DMS114 treated with DMSO at 0.1 percent for 48 hours (cell line): ENCODE measurements around the gene CDSN.
"Not testable (repeated sequence)": the region's sequence is repeated elsewhere in the genome, so short reads cannot be mapped to it uniquely, and the experiment has no call there.

Experiments
- DNase-seq: peaks from one replicate; lab custom pipeline; 2025; ENCODE audit not compliant: unreplicated experiment; lab: John Stamatoyannopoulos, UW

Gene CDSN

DNA sequence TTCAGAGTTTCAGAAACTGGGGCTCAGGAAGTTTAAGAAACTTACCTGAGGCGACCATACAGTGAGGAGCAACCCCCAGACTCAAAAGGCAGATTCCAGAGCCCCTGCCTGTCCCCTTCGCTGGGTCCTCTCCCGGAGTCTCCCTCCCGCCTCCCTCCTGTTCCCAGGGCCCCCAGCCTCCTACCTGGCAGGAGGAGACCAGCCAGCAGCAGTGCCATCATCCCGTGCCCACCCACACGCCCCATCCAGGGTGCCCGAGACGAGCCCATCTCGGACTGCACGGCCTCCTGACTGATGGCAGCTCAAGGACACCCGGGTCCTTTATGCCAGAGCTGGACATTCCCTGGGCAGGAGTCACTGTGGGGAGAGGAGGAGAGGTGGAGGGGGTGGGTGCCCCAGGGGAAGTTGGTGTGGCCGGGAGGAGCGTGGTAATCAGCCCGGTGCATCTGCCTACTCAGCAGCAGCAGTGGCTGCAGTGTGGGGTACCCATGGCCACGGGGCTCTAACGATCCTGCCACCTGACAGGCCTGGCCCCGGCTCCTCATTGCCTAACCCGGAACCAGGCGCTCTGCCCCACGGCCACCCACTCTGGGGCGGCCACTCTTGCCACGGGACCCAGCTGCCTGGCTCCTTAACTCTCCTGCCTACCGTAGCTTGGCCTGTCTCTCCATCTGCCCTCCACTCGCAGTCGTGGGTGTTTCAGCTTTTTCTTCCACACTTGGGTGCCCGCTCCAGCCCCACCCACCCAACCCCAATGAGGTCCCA is at the start of gene CDSN:
TSS of gene CDSN (minus strand) at position 296 of the 765 bp plus-strand sequence. CDS start at position 269, 27 bp downstream.
- DNase-seq, result no peak

GRCh38 chr6:31169123-31169857 is 49.0 kb upstream of the CDSN start:
- no peak for DNase-seq

- no peak for DNase-seq
Measured at GRCh38 chr6:31168606-31169005, 48.4 kb upstream of the CDSN start.

DNA sequence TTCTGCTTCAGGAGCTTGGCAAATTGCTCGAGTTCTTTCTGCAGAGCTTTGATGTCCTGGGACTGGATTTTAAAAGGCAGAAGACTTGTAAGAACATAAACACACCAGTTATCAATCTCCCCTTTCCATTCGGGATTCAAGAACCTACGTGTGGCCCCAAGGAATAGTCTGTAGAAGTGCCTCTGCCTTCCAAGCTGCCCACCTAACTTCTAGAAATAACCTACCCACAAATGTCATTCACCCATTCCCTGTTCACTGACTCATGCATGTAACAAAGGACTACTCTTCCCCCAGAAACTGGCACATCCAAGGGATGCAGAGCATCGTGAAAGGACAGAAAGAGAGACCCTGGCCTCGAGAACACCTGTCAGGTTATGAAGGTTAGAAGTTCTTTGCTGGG is 45.7 kb upstream of the CDSN start:
- DNase-seq, result no peak

- not testable (repeated sequence) for DNase-seq
Measured at GRCh38 chr6:31165064-31165832, 45.0 kb upstream of the CDSN start.

DNA sequence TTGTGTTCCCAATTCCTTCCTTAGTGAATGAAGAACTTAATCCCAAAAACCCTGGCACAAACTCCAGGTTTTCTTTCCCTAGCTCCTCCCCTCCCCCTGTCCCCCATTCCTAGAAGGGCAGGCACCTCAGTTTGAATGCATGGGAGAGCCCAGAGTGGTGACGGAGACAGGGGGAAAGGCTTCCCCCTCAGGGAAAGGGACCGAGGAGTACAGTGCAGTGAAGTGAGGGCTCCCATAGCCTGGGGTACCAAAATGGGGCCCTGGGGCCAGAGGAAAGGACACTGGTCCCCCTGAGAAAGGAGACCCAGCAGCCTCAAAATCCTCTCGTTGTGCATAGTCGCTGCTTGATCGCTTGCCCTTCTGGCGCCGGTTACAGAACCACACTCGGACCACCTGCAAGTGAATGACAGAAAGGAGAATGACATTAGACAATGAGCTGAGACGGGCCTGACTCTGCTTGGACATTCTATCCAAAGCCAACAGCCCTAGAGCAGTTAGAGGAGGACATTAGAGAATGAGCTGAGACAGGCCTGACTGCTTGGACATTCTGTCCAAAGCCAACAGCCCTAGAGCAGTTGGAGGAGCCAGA is 44.3 kb upstream of the CDSN start:
- DNase-seq, result not testable (repeated sequence)

DNA sequence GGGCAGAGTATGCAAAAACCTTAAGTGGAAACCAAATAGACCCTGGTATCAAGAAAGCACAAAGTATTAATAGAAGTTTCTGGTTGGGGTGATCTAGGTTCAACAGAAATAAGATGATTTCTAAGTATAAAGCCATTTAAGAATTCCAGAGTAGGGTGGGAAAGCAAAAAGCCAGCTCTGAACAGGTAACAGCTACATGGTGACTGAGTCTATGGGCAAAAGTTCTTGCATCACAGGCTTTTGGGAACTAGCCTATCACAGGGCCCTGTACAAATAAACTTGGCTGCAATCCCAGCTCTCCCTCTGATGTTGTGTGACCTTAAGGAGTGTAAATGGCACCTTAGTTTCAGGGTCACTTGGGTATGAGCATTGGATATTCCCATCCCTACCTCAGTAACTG is 43.7 kb upstream of the CDSN start:
- no peak for DNase-seq

DNA sequence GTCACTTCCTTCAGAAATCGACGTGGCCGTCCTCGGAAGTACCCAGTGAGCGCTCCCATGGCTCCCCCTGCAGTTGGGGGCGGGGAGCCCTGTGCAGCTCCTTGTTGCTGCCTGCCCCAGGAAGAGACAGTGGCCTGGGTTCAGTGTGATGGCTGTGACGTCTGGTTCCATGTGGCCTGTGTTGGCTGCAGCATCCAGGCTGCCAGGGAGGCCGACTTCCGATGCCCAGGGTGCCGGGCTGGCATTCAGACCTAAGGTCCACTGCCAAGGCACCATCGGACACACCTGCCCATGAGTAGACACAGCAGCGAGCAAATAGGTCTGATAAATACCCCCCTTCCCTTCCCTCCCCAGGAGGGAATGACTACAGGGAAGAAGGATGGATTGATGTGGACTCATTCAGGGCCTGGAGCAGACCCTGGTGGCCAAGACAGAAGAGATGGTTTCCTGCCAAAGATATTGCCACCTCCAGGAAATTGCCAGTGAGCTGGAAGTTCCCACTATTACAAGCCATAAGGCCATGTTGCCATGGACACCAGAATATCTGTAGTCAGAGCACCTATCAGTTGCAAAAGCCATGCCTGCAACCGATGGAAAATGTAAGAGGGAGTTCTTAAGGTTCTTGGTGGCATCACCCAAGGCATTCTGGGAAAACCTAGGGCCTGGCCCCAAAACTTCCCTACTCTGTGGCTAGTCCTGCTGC is 42.4 kb upstream of the CDSN start:
- no peak for DNase-seq

- DNase-seq, result no peak
Measured at GRCh38 chr6:31161216-31162126, 41.2 kb upstream of the CDSN start.

GRCh38 chr6:31158863-31159855 is 38.9 kb upstream of the CDSN start:
- DNase-seq, result no peak

GRCh38 chr6:31158140-31158862 is 38.1 kb upstream of the CDSN start, which contains the start of gene TCF19:
Gene TCF19, plus strand, starts transcription at chr6:31158589. Its CDS starts 881 bp downstream, at chr6:31159470.
- peak; percentile 99 for DNase-seq

DNA sequence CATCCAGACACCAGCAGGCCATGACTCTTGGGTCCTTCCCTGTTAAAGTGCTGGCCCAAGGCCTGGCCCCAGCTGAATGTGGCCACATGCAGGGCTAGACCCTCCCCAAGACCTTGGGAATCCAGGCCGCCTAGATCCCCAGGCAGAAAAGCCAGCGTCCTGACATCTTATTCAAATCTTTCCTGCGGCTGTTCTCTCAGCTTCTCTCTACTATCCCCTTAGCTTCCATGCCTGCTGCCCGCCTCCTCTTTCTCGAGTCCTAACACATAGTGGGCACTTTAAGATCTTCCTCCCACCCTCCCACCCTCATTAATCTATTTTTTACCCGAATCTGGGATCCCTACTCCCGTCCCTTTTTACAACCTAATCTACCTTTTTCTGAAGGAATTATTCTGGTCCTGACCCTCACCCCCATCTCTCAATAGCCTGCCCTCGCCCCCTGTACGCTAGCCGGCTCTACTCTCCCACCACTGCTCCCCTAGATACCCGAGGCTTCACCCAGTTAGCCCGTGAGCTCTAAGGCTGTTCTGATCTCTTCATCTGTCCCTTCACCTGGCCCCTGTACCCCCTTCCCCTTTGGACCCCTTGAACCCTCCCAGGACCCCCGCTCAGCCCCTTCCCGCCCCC is 37.4 kb upstream of the CDSN start, which contains the start of gene CCHCR1:
TSS of gene CCHCR1 (minus strand) at position 290 of the 627 bp plus-strand sequence. CDS start at position 88, 202 bp downstream.
- no peak for DNase-seq

DNA sequence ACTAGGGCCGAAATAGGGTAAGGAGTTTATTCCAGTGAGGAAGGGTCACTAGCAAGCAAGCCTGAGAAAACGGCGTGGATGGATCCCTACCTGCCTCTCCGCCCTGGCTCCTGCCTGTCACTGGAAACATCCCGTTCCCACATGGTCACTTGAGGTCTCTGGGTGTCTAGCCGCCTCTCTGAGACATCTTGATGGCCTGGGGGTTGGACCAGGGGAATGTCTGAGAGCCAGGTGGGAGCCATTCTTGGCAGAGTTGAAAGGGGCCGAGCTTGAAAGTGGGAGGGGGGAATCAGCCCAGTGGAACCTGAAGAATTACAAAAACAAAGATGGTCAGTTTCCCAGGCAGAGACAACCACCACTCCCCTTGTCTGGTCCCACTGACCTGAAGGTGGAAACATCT is 36.4 kb upstream of the CDSN start:
- no peak for DNase-seq

GRCh38 chr6:31154436-31154835 is 34.2 kb upstream of the CDSN start:
- DNase-seq, result no peak

GRCh38 chr6:31152781-31153180 is 32.5 kb upstream of the CDSN start:
- no peak for DNase-seq

- DNase-seq, result no peak
Measured at GRCh38 chr6:31149827-31150447, 29.7 kb upstream of the CDSN start.

DNA sequence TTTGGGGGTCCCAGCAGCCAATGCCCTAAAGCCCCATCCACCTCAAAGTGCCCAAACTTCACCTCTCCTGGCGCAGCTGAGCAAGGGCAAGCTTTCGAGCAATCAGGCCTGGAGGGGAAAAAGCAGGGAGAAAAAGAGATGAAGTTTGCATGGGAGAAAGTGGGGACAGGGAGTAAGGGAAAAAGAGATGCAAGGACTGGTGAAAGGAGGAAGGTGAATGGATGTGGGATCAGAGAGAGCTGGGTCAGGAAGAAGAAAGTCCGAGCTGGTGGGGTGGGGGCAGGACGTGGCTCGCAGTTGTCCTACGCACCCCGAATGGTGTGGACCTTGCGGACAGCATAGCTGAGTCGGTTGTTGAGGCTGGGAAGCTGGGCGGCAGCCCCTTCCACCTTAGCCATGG is 25.1 kb upstream of the CDSN start:
- DNase-seq, result no peak
